ENCODE measurements around the gene LAMP5. TPM values are rescaled to one million over a fixed set of nuclear protein-coding genes. Genes with fewer than 3 reads are reported as not detected.

Gene LAMP5
- total and polyA plus RNA-seq, 9 of the 15 experiments (the other 6 are each of a cell fraction or from before 2014, with no cell fraction given): not detected

DNA sequence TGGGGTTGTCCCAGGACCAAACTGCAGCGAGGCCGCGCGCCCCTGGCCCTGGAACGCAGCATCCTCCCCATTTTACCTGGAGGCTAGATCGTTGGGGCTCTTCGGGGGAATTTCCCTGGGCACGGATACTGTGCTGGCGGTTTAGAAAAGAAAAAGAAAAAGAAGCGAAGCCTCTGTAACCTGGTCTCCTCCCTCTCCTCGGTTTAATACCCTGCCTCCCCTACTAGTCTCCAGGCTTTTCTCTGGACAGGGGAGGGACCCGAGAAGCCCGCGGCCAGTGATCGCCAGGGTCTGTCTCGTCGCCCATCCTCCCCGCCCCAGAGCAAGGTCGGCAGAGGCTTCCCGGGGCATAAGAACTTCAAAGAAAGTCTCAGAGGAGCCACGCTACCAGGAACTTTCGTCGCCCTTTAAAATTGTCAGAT lies 6.1 kb upstream of the LAMP5 start (continued):
- no peak for TF ChIP-seq BMI1 (IDR thresholded peaks at IDR 0.05; ENCODE audit: low read length)
- TF ChIP-seq RHOXF2B (CRISPR knock-in tag; conservative IDR thresholded peaks at IDR 0.05): no peak
- TF ChIP-seq TRIM24 (IDR thresholded peaks at IDR 0.05): no peak
- TF ChIP-seq RAD21 (CRISPR knock-in tag; conservative IDR thresholded peaks at IDR 0.05 in 1 of 2, IDR thresholded peaks at IDR 0.05 in 1 of 2): no peak
- no peak for TF ChIP-seq ZEB2 (IDR thresholded peaks at IDR 0.05)
- no peak for TF ChIP-seq CSDE1 (IDR thresholded peaks at IDR 0.05)
- TF ChIP-seq ETV1 (tag; conservative IDR thresholded peaks at IDR 0.05; ENCODE audit: low read depth): no peak
- TF ChIP-seq ZNF253 (CRISPR knock-in tag; conservative IDR thresholded peaks at IDR 0.05): no peak
- TF ChIP-seq ELF2 (CRISPR knock-in tag; IDR thresholded peaks at IDR 0.05): no peak

DNA sequence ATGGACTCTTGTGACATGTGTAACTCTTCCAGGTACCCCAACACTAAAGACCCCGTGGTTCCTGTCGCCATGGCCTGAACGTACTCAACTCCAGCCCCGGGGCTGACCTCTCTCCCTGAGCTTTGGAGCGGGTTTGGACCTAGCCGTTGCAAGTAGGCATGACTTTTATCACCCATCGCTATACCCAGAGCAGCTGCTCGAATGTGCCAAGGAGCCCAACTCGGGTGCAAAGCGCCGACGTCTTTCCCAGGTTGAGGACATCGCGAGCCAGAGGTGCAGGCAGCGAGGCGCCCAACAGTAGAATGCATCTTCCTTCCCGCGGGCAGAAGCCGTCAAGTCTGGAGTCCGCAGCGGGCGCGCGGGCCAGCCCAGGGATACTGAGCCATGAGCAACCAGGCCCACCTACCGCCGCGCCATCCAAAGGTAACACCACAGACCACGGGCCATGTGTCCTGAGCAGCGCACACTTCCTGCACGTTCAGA lies 5.7 kb upstream of the LAMP5 start:
- ATAC-seq (no peak), DNase-seq (ENCODE audit: extremely low read depth in 1 of 4, low spot score in 3 of 4) (no peak), FAIRE-seq (no peak)
- Histone ChIP-seq H3K27ac (ENCODE audit: extremely low read depth, low read depth, low read length) (no peak overlapping the region), H3K9me1 (ENCODE audit: control insufficient read depth, insufficient read depth, low read length) (no peaks in the 10 kb centered on the region), H3K4me1 (replicated peaks in 1 of 2; ENCODE audit: control insufficient read depth in 2 of 2, insufficient read depth in 2 of 2, low read length in 2 of 2) (no peaks in the 10 kb centered on the region), H3K4me2 (ENCODE audit: insufficient read depth, low read length) (no peak overlapping the region), H3K79me2 (ENCODE audit: control insufficient read depth, insufficient read depth, low read length) (no peaks in the 10 kb centered on the region), H3K36me3 (ENCODE audit: control insufficient read depth, insufficient read depth, low read length) (no peaks in the 10 kb centered on the region), H4K20me1 (replicated peaks; ENCODE audit: control insufficient read depth, insufficient read depth, low read length) (no peaks in the 10 kb centered on the region), H3K27me3 (ENCODE audit: control insufficient read depth in 2 of 2, insufficient read depth in 2 of 2, low read length in 2 of 2) (peaks cover 0 to 18% of the 10 kb centered on the region in 2 experiments; a peak in 2 of 5 replicates), H3K4me3 (no peak overlapping the region), H3K9me3 (replicated peaks; ENCODE audit: control insufficient read depth, insufficient read depth, low read depth, low read length) (no peaks in the 10 kb centered on the region), H3K9ac (ENCODE audit: insufficient read depth in 1 of 2, low read depth in 2 of 2, low read length in 2 of 2) (no peak overlapping the region), H2AFZ (ENCODE audit: low read depth, low read length) (no peak overlapping the region)
- no TSS peak for BruUV-seq (replicated peaks)
- WGBS (ENCODE audit: insufficient coverage, low coverage, missing lambda C conversion rate): under 1% methylated on average over 17 of the region's 30 CpGs
- ChIA-PET CTCF (ENCODE audit: low intra/inter-chr PET ratio) (interaction anchor here (0.6 kb wide), 1 partner anchor 29 kb away, joined by 4 read pairs; no protein-coding TSS in a partner anchor), POLR2A (no interaction called here)
- in situ Hi-C loops (cut with MboI): no loop called here
- TF ChIP-seq ETV1 (tag; conservative IDR thresholded peaks at IDR 0.05; ENCODE audit: low read depth) (no peak), NEUROD1 (IDR thresholded peaks at IDR 0.05; ENCODE audit: borderline replicate concordance, low read depth, low read length, partially characterized antibody) (no peak), RBM25 (IDR thresholded peaks at IDR 0.05; ENCODE audit: low read depth, low read length, severe bottlenecking) (no peak), HSF4 (CRISPR knock-in tag; IDR thresholded peaks at IDR 0.05; ENCODE audit: borderline replicate concordance) (no peak), MEF2A (IDR thresholded peaks at IDR 0.05; ENCODE audit: control insufficient read depth, low read depth, low read length) (no peak), PURB (CRISPR knock-in tag; IDR thresholded peaks at IDR 0.05; ENCODE audit: low read depth) (no peak), ZNF354B (CRISPR knock-in tag; IDR thresholded peaks at IDR 0.05) (no peak)
- intact Hi-C loops (cut with micrococcal nuclease): no loop called here

Measured in K562 (cell line).